SK-N-MC (cell line): Measurements from ENCODE around the gene DPYD.

ENCODE experiments used
- DNase-seq: peaks from one replicate; pipeline ENCODE4 v3.0.0-alpha.2; 2011; ENCODE audit warnings: low read depth, low spot score
- H3K27ac ChIP-seq: fragments of 200-600 bp; sonication (generic); 2 replicates; pipeline ENCODE4 v1.5.1; 2016; ENCODE audit warnings: mixed run types
- H3K36me3 ChIP-seq: fragments of 200-600 bp; sonication (generic); 2 replicates; pipeline ENCODE4 v1.6.1; 2017; ENCODE audit warnings: antibody characterized with exemption, low read length, mixed read lengths; ENCODE audit not compliant: insufficient read depth
- H3K4me3 ChIP-seq: fragments of 200-600 bp; sonication (generic); 2 replicates; pipeline ENCODE4 v1.5.1; 2016
- H3K9ac ChIP-seq: fragments of 200-600 bp; sonication (generic); 2 replicates; pipeline ENCODE4 v1.8.0; 2017; ENCODE audit warnings: mixed run types, mixed read lengths; ENCODE audit not compliant: insufficient read length
- H3K9me3 ChIP-seq: fragments of 200-600 bp; sonication (generic); 2 replicates; pipeline ENCODE4 v1.6.1; 2017; ENCODE audit warnings: low read depth, mild to moderate bottlenecking, antibody characterized with exemption, low read length, moderate library complexity, mixed read lengths
- EZH2 ChIP-seq: fragments of 200-600 bp; sonication (generic); IDR thresholded peaks from one replicate; pipeline ENCODE4 v1.6.1; 2017; ENCODE audit warnings: antibody characterized with exemption
- FOXP2 ChIP-seq: optimal IDR thresholded peaks from 2 replicates; pipeline ENCODE3; 2011; ENCODE audit warnings: mild to moderate bottlenecking, moderate library complexity; ENCODE audit not compliant: insufficient read depth; ENCODE audit errors: extremely low read length, control extremely low read depth
- POLR2AphosphoS5 ChIP-seq: IDR thresholded peaks from 2 replicates; pipeline ENCODE4 v1.6.1; 2012; ENCODE audit warnings: mild to moderate bottlenecking, low read depth, low read length, borderline replicate concordance

The DPYD gene

DNA sequence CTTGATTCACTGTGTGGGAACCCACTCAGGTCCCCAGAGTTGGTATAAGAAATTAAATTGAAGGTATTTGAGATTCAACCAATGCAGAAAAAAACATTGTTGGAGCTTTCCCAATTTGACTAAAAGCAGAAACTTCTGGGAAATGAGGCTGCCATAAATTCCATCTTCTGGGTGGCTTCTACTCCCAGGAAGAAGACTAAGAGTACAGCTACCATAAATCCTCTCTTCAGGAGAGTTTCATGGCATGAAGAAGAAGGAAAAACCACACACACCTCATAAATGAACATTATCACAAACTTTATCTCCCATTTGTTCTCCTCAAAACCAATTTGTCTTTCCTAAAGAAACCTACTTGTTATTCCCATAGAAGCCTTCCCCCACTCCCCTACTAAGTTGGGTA, 283.9 kb downstream of the DPYD start:
- no peak for TF ChIP-seq POLR2AphosphoS5
- TF ChIP-seq FOXP2: no peak
- no peak for TF ChIP-seq EZH2
- Histone ChIP-seq H3K9me3 (no peaks in the 10 kb centered on the region), H3K4me3 (no peak overlapping the region), H3K36me3 (no peaks in the 10 kb centered on the region), H3K9ac (no peak overlapping the region), H3K27ac (no peak overlapping the region)
- DNase-seq: no peak

DNA sequence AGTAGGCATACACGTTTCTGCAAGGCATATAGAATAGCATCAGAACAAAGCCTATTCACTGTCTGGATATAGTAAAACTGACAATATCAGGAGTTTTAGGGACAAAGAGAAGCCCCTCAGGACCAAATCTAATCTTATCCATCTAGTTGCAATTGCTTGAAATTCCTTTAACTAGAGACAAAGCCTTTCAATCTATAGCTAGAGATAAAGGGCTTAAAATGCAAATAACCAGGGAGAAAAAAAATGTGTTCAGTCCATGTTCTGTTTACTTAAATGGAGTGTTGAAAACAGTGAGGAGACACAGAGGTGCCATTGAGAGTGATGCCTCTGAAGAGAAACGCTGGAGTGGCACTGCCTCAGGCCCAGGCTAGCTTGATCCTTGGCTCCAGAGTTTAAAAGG, 286.1 kb downstream of the DPYD start:
- no peak overlapping the region for H3K4me3 ChIP-seq
- H3K9me3 ChIP-seq: no peaks in the 10 kb centered on the region
- no peak overlapping the region for H3K9ac ChIP-seq
- no peak for DNase-seq
- no peak for TF ChIP-seq POLR2AphosphoS5
- TF ChIP-seq EZH2: no peak
- no peak for TF ChIP-seq FOXP2
- no peak overlapping the region for H3K27ac ChIP-seq
- no peaks in the 10 kb centered on the region for H3K36me3 ChIP-seq

DNA sequence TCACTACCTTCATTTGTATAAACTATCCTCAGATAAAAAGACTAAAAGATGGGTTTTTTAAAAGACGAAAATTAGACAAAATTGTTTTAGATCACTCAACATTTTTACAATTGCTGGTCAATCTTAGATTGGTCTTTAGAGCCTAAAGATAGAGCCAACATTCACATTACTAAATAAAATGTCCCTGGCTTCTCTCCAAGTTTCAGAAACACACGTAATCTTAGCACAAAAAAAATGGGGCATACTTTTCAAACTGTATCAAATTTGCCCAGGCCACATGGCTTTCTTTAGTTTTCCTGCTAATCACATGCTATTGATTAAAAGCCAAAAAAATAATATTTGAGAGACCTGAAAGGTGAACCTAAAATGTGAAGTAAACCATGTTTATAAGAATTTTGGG, 288.1 kb downstream of the DPYD start:
- no peak for TF ChIP-seq FOXP2
- TF ChIP-seq EZH2: no peak
- TF ChIP-seq POLR2AphosphoS5: no peak
- no peaks in the 10 kb centered on the region for H3K9me3 ChIP-seq
- H3K27ac ChIP-seq: no peak overlapping the region
- H3K4me3 ChIP-seq: no peak overlapping the region
- H3K36me3 ChIP-seq: no peaks in the 10 kb centered on the region
- DNase-seq: no peak
- H3K9ac ChIP-seq: no peak overlapping the region

DNA sequence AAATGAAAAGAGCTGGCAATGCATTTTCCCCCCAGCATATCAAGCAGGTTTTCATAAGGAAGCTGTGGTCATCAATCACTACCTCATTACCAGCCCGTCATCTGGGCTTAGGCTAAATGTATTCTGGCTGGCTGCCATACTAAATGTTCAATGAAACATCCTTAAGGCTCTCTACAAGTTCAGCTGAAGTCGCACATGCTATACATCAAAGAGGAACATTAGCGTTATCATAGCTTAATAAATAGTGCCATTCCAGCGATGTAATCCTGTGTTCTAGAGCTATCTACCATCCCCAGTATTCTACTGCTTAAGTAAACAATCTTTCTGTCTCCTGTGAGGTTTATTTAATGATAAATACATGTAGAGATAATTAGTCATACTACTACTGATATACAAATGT, 288.8 kb downstream of the DPYD start:
- no peaks in the 10 kb centered on the region for H3K9me3 ChIP-seq
- H3K36me3 ChIP-seq: no peaks in the 10 kb centered on the region
- H3K9ac ChIP-seq: no peak overlapping the region
- peak overlapping the region; percentile 74; the same call in 1 of the 2 replicates for H3K27ac ChIP-seq
- TF ChIP-seq POLR2AphosphoS5 (peak; percentile 68; the same call in 1 of the 2 replicates), EZH2 (no peak)
- peak; percentile 97 for DNase-seq
- peak overlapping the region; percentile 37 for H3K4me3 ChIP-seq

DNA sequence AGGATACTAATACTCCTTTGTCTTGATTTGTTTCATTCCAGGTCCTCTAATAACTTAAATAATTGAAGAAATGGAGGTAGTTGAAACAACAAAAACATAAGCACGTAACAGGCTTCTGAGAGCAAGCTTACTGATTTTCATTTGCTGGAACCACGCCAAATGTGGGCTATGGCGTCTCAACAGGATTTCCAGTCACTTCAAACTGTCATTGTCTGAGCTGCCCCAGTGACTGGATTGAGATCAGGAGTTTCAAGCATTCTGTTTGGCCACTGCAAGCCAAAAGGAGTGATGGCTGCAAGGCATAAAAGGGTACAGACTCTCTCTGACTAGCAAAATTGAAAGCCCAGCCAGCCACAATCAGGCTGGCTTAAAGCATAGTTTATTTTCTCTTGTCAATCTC, 289.9 kb downstream of the DPYD start:
- no peak for DNase-seq
- no peak overlapping the region for H3K27ac ChIP-seq

DNA sequence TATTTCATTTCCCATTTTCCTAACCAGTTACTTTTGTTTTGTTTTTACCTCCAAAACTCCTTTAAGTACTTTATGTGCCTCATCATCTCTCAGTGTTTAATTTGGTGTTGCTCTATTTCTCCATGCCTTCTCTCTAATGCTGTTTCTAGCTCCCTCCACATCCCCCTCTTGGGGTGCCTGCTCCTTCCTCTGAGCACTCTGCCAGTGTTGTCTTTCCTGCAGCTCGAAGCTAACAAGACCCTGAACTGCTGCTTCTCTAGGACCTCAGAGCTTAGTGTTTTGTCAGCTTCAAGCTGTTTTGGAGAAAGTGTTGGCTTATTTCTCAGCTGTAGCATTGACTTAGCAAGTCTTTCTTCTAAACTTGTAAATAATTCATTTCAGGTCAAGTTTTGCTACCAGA, 290.6 kb downstream of the DPYD start:
- TF ChIP-seq POLR2AphosphoS5 (no peak), FOXP2 (no peak), EZH2 (no peak)
- H3K9me3 ChIP-seq: no peaks in the 10 kb centered on the region
- H3K27ac ChIP-seq: peak overlapping the region; percentile 13; the same call in 1 of the 2 replicates
- peak overlapping the region; percentile 51; the same call in 1 of the 2 replicates for H3K4me3 ChIP-seq
- H3K9ac ChIP-seq: no peak overlapping the region
- H3K36me3 ChIP-seq: no peaks in the 10 kb centered on the region
- DNase-seq: no peak

More for the DNA sequence above, 289.9 kb downstream of the DPYD start:
- Histone ChIP-seq H3K4me3 (peak overlapping the region; percentile 51), H3K36me3 (no peaks in the 10 kb centered on the region), H3K9ac (no peak overlapping the region), H3K9me3 (no peaks in the 10 kb centered on the region)
- TF ChIP-seq EZH2 (no peak), FOXP2 (no peak), POLR2AphosphoS5 (no peak)

DNA sequence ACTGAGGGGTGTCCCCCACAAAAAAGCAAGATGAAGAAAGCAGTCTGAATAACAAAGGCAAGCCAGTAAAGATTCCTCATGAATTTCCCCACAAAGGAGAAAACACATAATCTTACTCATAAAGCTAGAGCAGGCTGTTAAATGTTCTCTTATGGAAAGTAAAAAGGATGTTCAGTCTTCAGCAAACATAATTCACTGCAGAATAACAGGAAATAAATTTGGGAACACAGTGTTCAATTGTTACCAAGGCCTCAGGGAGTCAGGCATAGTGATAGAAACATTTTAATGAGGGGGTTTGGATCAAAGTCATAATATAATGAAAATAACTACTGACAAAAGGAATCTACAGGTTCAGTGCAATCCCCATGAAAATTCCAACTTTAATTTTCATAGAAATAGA, 297.6 kb downstream of the DPYD start:
- TF ChIP-seq FOXP2 (no peak), EZH2 (no peak), POLR2AphosphoS5 (no peak)
- Histone ChIP-seq H3K9ac (no peak overlapping the region), H3K27ac (no peak overlapping the region), H3K36me3 (no peaks in the 10 kb centered on the region), H3K9me3 (no peaks in the 10 kb centered on the region), H3K4me3 (no peak overlapping the region)
- no peak for DNase-seq

DNA sequence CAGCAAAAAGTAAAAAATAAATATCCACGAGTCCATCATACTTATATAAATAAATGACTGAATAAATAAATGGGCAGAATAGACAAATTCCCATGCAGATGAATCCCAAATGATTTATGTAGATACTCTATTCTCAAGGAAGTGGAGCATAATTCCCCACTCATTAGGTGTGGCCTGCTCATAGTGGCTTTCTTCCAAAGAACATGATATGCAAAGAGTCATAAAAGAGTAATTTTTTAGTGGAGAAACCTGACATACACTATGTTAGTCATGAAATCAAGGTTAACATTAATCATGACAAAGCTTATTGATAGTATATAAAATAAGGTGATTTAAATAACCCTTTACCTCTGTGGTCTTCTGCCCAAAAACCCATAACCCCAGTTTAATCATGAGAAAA, 298.9 kb downstream of the DPYD start:
- H3K27ac ChIP-seq: no peak overlapping the region
- no peak overlapping the region for H3K9ac ChIP-seq
- no peak for TF ChIP-seq FOXP2
- TF ChIP-seq EZH2: no peak
- no peak for TF ChIP-seq POLR2AphosphoS5
- H3K4me3 ChIP-seq: no peak overlapping the region
- no peak for DNase-seq
- H3K36me3 ChIP-seq: no peaks in the 10 kb centered on the region
- H3K9me3 ChIP-seq: no peaks in the 10 kb centered on the region

DNA sequence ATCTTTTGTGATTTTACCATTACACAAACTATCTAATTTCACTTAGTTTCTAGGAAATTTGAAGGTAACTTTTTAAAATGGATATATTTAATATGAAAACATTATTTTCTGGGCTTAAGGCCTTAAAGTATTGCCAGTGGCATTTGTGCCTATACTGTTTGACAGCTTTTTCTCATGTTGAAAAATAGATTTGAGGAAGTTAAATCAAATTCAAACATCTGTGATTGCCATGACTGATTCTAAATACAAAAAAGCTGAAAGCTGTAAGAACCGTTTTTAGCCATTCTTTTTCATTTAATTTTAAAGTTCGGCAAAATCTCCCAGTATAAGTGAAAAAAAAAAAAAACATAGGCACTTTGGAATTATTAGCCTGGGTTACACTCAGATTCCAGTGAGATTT, 301.1 kb downstream of the DPYD start:
- no peak for DNase-seq
- Histone ChIP-seq H3K36me3 (no peaks in the 10 kb centered on the region), H3K4me3 (no peak overlapping the region), H3K9me3 (no peaks in the 10 kb centered on the region), H3K9ac (no peak overlapping the region), H3K27ac (no peak overlapping the region)
- no peak for TF ChIP-seq POLR2AphosphoS5
- no peak for TF ChIP-seq EZH2
- no peak for TF ChIP-seq FOXP2
